ENCODE data around the gene CD36. TPM values are rescaled to one million over a fixed set of nuclear protein-coding genes. Genes with fewer than 3 reads are reported as not detected.

Gene CD36
- total RNA-seq, 4 donors from 2014 or later = 897 to 4,046 (median 2,509) TPM

GRCh38 chr7:80647436-80647835 lies 9.0 kb downstream of the CD36 start:
- ATAC-seq (ENCODE audit: low FRiP score) = no peak
- no peak for DNase-seq (ENCODE audit: low spot score)
- TF ChIP-seq CTCF (IDR thresholded peaks at IDR 0.05) = no peak

- ATAC-seq (ENCODE audit: low FRiP score) (no peak), DNase-seq (ENCODE audit: low spot score) (no peak)
- no peak for TF ChIP-seq CTCF (IDR thresholded peaks at IDR 0.05)
These were observed 9.7 kb downstream of the CD36 start for GRCh38 chr7:80648031-80648600.

- DNase-seq (ENCODE audit: low spot score) (no peak), ATAC-seq (ENCODE audit: low FRiP score) (no peak)
- no peak for TF ChIP-seq CTCF (IDR thresholded peaks at IDR 0.05)
These were observed 10.6 kb downstream of the CD36 start for GRCh38 chr7:80649011-80649410.

- no peak for TF ChIP-seq CTCF (IDR thresholded peaks at IDR 0.05)
- ATAC-seq (ENCODE audit: low FRiP score) (no peak), DNase-seq (ENCODE audit: low spot score) (no peak)
These were observed 11.6 kb downstream of the CD36 start for GRCh38 chr7:80650030-80650429.

- ATAC-seq (ENCODE audit: low FRiP score) = no peak
- DNase-seq (ENCODE audit: low spot score) = no peak
- no peak for TF ChIP-seq CTCF (IDR thresholded peaks at IDR 0.05)
These were observed 13.0 kb downstream of the CD36 start for GRCh38 chr7:80651471-80651870.

GRCh38 chr7:80653244-80653643 lies 14.8 kb downstream of the CD36 start:
- TF ChIP-seq CTCF (IDR thresholded peaks at IDR 0.05) = no peak
- no peak for ATAC-seq (ENCODE audit: low FRiP score)
- DNase-seq (ENCODE audit: low spot score) = no peak

- ATAC-seq (ENCODE audit: low FRiP score) = no peak
These were observed 16.5 kb downstream of the CD36 start for GRCh38 chr7:80654887-80655340.

More at GRCh38 chr7:80654887-80655340, 16.5 kb downstream of the CD36 start:
- TF ChIP-seq CTCF (IDR thresholded peaks at IDR 0.05) = no peak
- no peak for DNase-seq (ENCODE audit: low spot score)

Measured in omental fat pad (tissue), 4 donors.